Stimulated activated naive CD8-positive, alpha-beta T cell treated with anti-CD3 and anti-CD28 coated beads, Interleukin-15, Interleukin-2, amounts not matched to agents 100 ng/mL and 50 ng/mL, for 24 hours (primary cell): ENCODE results near the gene RFX2.

Source experiments
- H3K27ac Mint-ChIP-seq: one replicate; pipeline ENCODE4 v1.8.0; 2021; ENCODE audit warnings: mild to moderate bottlenecking, mixed read lengths
- H3K27me3 Mint-ChIP-seq: one replicate; pipeline ENCODE4 v1.8.0; 2021; ENCODE audit warnings: mixed read lengths
- H3K36me3 Mint-ChIP-seq: one replicate; pipeline ENCODE4 v1.8.0; 2021; ENCODE audit warnings: low read depth, mixed read lengths
- H3K4me1 Mint-ChIP-seq: one replicate; pipeline ENCODE4 v1.8.0; 2021; ENCODE audit warnings: low read depth, mixed read lengths
- H3K4me3 Mint-ChIP-seq: one replicate; pipeline ENCODE4 v1.8.0; 2021; ENCODE audit warnings: mild to moderate bottlenecking, mixed read lengths
- H3K9me3 Mint-ChIP-seq: one replicate; pipeline ENCODE4 v1.8.0; 2021; ENCODE audit warnings: mixed read lengths

RFX2 gene

DNA sequence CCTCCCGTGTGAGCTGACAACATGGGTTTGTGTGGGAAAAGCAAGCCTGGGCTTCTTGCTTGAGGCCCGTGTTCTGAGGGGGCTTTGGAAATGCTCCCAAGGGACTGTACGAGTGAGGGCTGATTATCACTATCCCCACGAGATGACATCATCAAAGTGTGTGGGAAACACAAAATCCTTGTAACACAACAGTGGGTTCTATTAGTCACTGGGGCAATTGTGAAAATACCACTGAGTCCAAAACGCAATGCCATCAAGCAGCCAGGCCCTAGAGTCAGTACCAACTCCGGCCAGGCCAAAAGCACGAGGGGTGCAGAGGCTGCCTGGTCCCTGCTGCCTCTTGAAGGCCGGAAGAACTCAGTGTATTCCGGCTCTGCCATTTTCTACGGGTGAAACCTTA lies 166.7 kb downstream of the RFX2 start:
- Mint-ChIP-seq H3K4me1 (peaks cover 48% of the 10 kb centered on the region), H3K27ac (peak overlapping the region; percentile 77), H3K4me3 (no peak overlapping the region), H3K27me3 (no peaks in the 10 kb centered on the region), H3K36me3 (peaks cover 40% of the 10 kb centered on the region), H3K9me3 (no peaks in the 10 kb centered on the region)
